GM18520 (cell line): ENCODE data around the gene NDUFS6.
"Not testable (repeated sequence)": the region's sequence is repeated elsewhere in the genome, so short reads cannot be mapped to it uniquely, and the experiment has no call there.

Experiments
- ATAC-seq: cut with Tn5 transposase; IDR thresholded peaks from one replicate; pipeline ENCODE4 v1.9.1; 2021; ENCODE audit not compliant: unreplicated experiment

NDUFS6 gene

GRCh38 chr5:1831257-1831656 is 30.1 kb downstream of the NDUFS6 start:
- no peak for ATAC-seq

- no peak for ATAC-seq
Observed at GRCh38 chr5:1831677-1832313, 30.6 kb downstream of the NDUFS6 start.

GRCh38 chr5:1832511-1833250 is 31.5 kb downstream of the NDUFS6 start:
- ATAC-seq = no peak

- ATAC-seq = no peak
Observed at GRCh38 chr5:1833264-1834021, 32.2 kb downstream of the NDUFS6 start.

GRCh38 chr5:1834022-1834551 is 32.9 kb downstream of the NDUFS6 start:
- no peak for ATAC-seq

GRCh38 chr5:1834721-1835429 is 33.7 kb downstream of the NDUFS6 start:
- no peak for ATAC-seq

GRCh38 chr5:1835431-1835830 is 34.2 kb downstream of the NDUFS6 start:
- no peak for ATAC-seq

- no peak for ATAC-seq
Observed at GRCh38 chr5:1836176-1836890, 35.1 kb downstream of the NDUFS6 start.

- no peak for ATAC-seq
Observed at GRCh38 chr5:1836891-1837880, 36.0 kb downstream of the NDUFS6 start.

- ATAC-seq = no peak
Observed at GRCh38 chr5:1838013-1838412, 36.8 kb downstream of the NDUFS6 start.

GRCh38 chr5:1840071-1840547 is 38.9 kb downstream of the NDUFS6 start:
- no peak for ATAC-seq

- ATAC-seq = no peak
Observed at GRCh38 chr5:1840741-1841521, 39.7 kb downstream of the NDUFS6 start.

- no peak for ATAC-seq
Observed at GRCh38 chr5:1842004-1842819, 41.0 kb downstream of the NDUFS6 start.

GRCh38 chr5:1843761-1844160 is 42.6 kb downstream of the NDUFS6 start:
- ATAC-seq = not testable (repeated sequence)

GRCh38 chr5:1844708-1845436 is 43.7 kb downstream of the NDUFS6 start:
- no peak for ATAC-seq

GRCh38 chr5:1845696-1846095 is 44.5 kb downstream of the NDUFS6 start:
- ATAC-seq = no peak

- ATAC-seq = no peak
Observed at GRCh38 chr5:1846583-1846982, 45.4 kb downstream of the NDUFS6 start.
